Gastroesophageal sphincter (tissue), 3 donors: ENCODE results near the gene CSN2.

Experiments
- POLR2AphosphoS5 ChIP-seq: sonication (generic); formaldehyde crosslinking; IDR thresholded peaks from one replicate; pipeline ENCODE4 v1.6.1; 2017; ENCODE audit warnings: antibody characterized with exemption
- TF ChIP-seq, protein P1 (sequence below), 4 experiments: fragments of 200-600 bp in 2 of 4; fragments of 450-650 bp in 2 of 4; sonication (generic) in 1 of 4; IDR thresholded peaks; one replicate each; pipeline ENCODE4 v1.5.1; 2017 to 2019; ENCODE audit warnings: antibody characterized with exemption in 4 of 4, mild to moderate bottlenecking in 2 of 4, moderate library complexity in 2 of 4

DNA sequence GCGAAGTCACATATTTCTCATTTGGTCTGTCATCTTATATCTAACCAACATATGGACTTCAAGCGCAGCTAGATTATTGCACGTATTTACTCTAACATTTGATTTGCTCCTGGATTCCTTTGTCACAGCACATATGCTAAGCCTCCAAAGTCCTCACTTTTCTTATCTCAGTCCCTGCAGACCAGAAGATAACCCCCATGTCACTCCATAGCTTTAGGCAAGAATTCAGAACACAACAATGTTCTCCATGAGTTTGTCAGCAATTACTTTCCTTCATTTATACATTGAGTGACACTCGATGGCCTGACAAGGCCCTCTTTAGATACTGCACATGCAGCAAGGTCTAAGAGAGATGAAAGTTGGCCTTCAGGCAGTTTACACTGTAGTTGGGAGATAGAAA, 25.5 kb upstream of the CSN2 start:
- TF ChIP-seq, protein P1, sequence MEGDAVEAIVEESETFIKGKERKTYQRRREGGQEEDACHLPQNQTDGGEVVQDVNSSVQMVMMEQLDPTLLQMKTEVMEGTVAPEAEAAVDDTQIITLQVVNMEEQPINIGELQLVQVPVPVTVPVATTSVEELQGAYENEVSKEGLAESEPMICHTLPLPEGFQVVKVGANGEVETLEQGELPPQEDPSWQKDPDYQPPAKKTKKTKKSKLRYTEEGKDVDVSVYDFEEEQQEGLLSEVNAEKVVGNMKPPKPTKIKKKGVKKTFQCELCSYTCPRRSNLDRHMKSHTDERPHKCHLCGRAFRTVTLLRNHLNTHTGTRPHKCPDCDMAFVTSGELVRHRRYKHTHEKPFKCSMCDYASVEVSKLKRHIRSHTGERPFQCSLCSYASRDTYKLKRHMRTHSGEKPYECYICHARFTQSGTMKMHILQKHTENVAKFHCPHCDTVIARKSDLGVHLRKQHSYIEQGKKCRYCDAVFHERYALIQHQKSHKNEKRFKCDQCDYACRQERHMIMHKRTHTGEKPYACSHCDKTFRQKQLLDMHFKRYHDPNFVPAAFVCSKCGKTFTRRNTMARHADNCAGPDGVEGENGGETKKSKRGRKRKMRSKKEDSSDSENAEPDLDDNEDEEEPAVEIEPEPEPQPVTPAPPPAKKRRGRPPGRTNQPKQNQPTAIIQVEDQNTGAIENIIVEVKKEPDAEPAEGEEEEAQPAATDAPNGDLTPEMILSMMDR (IDR thresholded peaks at IDR 0.05), result no peak
- no peak for TF ChIP-seq POLR2AphosphoS5
